ENCODE results near the gene ACBD6.
"Not testable (repeated sequence)": the region's sequence is repeated elsewhere in the genome, so short reads cannot be mapped to it uniquely, and the experiment has no call there.

ACBD6 gene, protein sequence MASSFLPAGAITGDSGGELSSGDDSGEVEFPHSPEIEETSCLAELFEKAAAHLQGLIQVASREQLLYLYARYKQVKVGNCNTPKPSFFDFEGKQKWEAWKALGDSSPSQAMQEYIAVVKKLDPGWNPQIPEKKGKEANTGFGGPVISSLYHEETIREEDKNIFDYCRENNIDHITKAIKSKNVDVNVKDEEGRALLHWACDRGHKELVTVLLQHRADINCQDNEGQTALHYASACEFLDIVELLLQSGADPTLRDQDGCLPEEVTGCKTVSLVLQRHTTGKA
- total RNA-seq = 43.2 to 51.6 reads per million in 2 donors

DNA sequence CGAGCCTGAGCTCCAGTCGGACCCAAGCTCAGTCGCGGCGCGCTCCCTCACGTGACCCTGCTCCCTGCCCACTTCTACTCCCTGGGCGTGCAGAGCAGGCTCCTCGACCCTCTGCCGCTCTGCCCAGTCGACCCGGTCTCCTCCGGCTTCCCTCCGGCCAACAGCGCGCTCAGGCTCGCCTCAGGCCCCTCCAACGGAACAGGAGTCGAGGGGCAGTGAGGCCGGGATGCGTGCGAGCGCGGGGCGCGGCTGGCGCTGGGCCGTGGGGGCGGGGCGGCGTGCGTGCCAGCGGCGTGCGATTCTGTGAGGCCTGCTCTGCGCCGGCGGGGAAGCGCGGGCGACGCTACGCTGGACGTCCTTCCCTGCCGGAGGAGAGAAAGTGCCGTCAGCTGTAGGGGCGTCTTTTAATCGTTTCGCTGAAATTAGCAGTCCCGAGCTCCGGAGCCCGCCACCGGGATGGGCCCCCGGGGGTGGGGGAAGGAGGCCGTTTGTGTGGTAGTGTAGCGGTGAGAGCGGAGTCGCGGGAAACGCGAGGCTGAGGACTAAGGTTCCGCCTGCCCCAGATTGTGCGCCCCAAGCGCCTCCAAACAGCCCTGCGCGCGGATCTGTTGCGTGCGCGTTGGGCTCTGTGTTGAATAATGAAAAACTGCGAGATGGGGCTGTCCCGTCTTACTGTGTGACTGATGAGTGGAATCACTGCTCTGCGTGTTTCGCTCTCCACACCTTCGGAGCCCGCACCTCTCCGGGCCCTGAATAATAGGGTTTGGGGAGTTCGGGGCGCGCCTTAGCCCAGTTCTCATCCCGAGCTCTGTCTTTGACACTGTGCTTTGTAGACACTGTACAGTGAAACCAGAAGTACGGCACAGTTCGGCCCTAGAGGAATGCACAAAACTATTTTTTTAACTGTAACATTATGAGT lies at the start of gene ACBD6:
TSS of gene ACBD6 (minus strand) at position 217 of the 919 bp plus-strand sequence. CDS start 311 bp downstream, outside the sequence.
- peak; percentile 69 for DNase-seq

GRCh38 chr1:180551997-180552396 lies 49.6 kb upstream of the ACBD6 start:
- no peak for DNase-seq

GRCh38 chr1:180550241-180550640 lies 47.9 kb upstream of the ACBD6 start:
- no peak for DNase-seq

DNA sequence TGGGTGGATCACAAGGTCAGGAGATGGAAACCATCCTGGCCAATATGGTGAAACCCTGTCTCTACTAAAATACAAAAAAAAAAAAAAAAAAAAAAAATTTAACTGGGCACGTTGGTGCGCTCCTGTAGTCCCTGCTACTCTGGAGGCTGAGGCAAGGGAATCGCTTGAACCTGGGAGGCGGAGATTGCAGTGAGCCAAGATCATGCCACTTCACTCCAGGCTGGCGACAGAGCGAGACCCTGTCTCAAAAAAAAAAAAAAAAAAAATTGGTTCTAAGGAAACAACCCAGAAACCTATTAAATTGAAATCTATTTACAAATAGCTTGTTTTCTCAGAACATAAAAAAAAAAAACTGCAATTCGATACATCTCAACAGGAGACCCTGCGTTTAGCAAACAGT lies 47.4 kb upstream of the ACBD6 start:
- DNase-seq = not testable (repeated sequence)

DNA sequence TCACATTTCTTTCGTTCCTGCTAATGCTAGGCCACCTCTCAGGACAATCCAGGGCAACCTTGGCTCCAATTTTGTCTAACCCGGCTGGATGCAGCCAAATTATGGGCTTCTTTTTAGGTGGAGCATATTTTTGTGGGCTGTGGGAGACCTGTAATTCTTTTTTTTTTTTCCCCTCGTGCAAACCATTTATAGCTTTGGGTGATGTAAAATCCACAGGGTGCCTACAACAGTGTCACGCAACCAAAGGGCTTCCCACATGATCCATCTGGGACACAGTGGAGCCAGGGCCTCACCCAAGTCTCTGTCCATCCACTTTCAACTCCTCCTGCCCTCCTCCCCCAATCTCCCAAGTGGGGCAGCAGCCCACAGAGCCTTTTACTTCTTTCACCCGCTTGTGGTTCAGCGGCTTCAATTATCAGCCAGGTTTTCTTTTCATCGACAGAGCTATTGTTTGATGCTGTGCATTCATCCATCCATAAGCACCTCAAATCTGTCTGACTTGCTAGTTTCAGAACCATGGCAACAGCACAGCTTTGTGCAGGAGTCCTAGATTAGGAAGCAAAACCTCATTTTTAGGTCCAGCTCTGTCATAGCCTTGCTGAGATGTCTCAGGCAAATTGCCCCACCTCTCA lies 46.4 kb upstream of the ACBD6 start:
- no peak for DNase-seq

DNA sequence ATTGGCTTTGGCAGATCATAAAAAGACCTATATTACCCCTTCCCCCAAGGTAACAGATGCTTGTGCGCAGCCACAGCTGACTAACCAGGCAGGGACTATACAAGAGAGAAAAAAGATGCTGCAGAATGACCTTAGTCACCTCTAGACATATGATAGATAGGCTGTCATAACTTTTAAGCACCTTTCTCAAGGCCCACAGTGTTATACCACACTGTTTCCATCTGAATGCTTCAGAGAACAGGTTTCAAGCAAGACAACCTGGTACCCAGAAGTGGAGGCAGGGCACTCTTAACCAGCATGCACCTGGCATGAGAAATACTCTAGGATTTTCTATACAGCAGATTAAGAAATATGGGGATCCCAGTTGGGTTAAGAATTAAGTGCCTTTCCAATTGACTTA lies 43.6 kb upstream of the ACBD6 start:
- DNase-seq = no peak

- no peak for DNase-seq
Observed at GRCh38 chr1:180544050-180544449, 41.7 kb upstream of the ACBD6 start.

- DNase-seq = no peak
Observed at GRCh38 chr1:180542838-180543145, 40.4 kb upstream of the ACBD6 start.

DNA sequence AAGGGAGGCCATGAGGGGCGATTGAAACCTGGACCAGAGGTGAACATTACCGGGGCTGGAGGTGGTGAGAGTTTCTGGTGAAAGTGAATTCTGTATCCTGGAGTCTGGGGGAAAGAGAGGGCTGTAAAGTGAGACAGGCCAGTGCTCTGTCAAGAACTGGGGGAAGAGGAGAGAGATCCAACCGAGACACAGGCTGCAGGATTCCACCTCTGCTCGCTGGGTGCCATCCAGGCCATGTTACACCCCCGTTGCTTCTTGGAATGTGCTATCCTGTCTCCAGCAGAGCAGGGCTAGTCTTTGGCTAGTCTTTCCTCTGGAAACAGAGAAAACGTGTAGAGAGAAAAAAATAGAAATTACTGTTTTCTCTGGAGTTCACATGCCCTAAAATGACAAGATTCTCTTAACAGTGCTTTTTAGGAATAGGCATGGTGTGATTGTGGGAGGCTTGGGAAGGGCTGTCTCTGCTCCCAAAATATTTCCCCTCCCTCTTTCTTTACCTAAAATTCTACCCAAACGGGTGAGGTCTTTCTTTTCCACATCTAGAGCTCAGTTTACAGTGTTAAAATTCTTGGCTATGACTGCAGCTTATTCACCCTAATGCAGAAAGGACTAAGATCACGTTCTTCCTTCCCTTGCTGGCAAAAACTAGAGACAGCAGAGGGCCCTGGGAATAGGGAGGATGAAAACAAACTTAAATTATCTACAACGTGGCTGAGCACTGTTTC lies 39.9 kb upstream of the ACBD6 start:
- DNase-seq = no peak

GRCh38 chr1:180540697-180541594 lies 38.6 kb upstream of the ACBD6 start:
- DNase-seq = no peak

- no peak for DNase-seq
Observed at GRCh38 chr1:180539136-180539535, 36.8 kb upstream of the ACBD6 start.

DNA sequence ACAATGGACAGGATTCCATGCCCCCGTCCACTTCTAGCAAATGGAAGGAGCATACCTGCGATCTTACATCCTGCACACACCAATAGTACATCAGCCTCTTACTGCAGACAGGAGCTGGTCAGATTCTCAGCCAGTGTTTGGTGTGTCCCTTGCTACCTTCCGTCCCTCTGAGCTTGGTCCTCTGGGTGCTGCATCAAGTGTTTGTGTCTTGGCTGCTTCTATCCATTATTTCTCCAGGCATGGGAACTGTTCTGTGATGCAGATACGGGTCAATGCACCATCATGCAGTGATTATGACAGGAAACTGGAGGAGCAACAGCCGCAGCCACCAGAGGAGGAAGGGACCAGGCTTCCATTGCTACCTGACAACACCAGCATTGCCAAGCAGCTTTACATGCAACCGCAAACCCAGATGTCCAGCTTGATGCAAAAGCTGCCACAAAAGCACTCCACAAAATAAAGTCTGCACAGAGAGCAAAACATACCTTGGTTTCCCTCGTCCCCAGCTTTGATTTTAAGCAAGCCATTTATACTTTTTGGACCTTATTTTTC lies 34.5 kb upstream of the ACBD6 start:
- DNase-seq = no peak

DNA sequence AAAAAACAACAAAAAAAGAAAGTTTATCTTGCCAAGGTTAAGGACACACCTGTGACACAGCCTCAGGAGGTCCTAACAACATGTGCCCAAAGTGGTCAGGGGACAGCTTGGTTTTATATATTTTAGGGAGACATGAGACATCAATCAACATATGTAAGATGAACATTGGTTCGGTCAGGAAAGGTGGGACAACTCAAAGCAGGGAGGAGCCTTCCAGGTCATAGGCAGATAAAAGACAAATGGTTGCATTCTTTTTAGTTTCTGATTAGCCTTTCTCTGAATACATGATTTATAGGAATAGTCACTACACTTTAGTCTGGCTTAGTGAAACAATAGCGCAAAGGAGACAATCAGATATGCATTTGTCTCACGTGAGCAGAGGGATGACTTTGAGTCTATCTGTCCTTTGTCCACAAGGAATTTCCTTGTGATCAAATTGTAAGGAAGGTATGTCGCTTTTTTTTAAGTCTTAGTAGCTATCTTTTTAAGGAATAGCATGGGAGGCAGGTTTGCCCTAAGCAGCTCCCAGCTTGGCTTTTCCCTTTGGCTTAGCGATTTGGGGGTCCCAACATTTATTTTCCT lies 33.1 kb upstream of the ACBD6 start:
- DNase-seq = no peak

DNA sequence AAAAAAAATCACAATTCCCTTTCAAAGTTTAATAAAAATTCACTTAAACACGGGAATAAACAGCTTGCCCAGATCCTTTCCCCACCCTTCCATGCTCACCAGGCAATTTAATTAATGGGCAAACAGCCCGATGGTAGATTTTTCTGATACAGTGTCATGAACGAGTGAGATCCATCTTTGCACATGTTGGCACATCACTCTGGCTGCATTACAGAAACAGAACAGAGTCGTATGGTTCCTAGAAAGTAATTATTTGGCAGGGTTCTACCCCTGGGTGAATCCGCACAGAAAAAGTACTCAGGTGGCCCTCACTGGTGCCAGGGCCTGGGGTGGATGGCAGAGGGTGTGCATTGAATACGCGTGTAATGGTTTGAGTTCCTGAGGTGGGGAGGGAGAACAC lies 31.8 kb upstream of the ACBD6 start:
- no peak for DNase-seq

DNA sequence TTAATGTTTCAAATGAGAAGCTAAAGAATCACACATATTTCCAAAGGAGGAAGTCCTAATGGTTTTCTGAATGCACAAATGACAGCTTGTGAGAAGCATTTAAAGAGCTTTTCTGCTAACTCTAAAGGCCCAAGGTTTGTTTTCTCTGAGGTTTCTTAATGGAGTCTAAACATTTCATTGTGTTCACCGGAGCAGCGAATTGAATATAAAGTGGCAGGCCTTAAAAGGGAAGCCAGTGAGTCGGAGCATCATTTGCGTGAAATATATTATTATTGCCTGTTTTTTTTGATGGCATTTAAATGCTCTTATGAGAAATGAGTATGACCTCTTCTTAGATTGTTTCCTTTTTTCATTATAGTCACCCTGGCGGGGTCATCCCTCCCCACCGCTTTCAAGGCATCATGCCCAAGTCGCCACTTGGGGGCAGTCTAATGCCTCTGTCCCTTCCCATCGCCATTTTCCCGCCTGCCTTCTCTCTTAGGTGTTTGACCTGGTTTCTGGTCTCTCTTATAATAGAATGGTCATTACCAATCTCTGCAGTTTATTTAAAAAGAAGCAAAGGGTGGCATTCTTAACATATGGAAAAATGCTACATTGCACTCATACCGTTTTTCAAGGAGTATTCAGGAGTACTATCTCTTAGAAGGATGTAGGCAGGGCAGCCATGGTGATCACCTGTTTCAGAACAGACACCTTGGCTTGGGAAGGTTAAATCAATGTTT lies 31.1 kb upstream of the ACBD6 start:
- peak; percentile 45 for DNase-seq

- no peak for DNase-seq
Observed at GRCh38 chr1:180532854-180533253, 30.5 kb upstream of the ACBD6 start.

GRCh38 chr1:180530501-180530900 lies 28.1 kb upstream of the ACBD6 start:
- no peak for DNase-seq

DNA sequence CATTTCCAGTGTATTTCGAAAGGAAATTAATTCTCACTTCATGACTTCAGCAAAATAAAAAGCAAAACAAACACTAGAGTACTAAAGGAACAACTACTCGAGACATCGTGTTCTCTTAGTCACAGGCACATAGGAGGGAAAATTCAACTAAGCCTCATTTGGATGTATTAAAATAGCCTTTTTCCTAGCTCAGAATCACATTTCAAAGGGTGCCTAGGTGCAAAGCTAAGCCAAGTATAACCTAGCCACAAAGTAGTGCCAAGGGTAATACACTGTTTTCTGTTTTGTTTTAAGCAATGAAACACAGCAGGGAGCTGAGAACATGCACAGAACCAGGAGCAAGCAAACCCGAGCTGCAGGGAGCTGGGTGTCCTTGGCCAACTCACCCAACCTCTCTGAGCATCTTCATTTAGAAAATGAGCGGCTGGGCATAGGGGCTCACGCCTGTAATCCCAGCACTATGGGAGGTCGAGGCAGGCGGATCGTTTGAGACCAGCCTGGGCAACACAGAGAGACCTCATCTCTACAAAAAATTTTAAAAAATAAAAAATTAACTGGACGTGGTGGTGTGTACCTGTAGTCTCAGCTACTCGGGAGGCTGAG lies 26.6 kb upstream of the ACBD6 start:
- no peak for DNase-seq

DNA sequence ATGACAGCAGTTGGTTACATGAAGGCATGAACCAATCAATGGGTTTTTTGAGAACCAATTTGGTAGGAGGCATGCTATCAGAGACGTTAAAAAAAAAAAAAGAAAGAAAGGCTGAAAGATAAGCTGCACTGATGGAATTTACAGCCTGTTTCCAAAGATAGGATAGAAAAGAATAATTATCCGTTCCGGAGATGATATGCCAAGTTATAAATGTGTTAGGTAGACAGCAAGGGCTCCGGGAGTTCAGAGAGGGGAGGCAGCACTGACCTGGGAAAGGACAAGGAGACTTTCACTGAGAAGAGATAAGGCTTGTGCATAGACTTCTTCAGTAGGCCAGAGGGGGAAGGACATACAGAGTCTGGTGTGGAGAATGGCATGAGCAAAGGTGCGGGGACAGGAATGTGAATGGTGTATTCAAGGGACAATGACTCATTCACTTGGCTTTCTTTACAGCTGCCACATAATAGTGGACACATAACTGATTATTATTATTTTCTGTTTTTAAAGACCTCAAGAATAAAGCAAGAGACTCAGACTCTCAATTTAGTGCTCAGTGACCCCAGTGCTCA lies 24.8 kb upstream of the ACBD6 start:
- DNase-seq = no peak

- no peak for DNase-seq
Observed at GRCh38 chr1:180525715-180526039, 23.3 kb upstream of the ACBD6 start.

All from T-helper 9 cell (primary cell).